HG02852 (cell line): Measurements from ENCODE around the gene TTC6.
"Not testable (repeated sequence)": the region's sequence is repeated elsewhere in the genome, so short reads cannot be mapped to it uniquely, and the experiment has no call there.

Source experiments
- ATAC-seq: cut with Tn5 transposase; IDR thresholded peaks from one replicate; pipeline ENCODE4 v1.9.1; 2021; ENCODE audit warnings: mild to moderate bottlenecking, moderate library complexity; ENCODE audit not compliant: unreplicated experiment

The TTC6 gene, protein sequence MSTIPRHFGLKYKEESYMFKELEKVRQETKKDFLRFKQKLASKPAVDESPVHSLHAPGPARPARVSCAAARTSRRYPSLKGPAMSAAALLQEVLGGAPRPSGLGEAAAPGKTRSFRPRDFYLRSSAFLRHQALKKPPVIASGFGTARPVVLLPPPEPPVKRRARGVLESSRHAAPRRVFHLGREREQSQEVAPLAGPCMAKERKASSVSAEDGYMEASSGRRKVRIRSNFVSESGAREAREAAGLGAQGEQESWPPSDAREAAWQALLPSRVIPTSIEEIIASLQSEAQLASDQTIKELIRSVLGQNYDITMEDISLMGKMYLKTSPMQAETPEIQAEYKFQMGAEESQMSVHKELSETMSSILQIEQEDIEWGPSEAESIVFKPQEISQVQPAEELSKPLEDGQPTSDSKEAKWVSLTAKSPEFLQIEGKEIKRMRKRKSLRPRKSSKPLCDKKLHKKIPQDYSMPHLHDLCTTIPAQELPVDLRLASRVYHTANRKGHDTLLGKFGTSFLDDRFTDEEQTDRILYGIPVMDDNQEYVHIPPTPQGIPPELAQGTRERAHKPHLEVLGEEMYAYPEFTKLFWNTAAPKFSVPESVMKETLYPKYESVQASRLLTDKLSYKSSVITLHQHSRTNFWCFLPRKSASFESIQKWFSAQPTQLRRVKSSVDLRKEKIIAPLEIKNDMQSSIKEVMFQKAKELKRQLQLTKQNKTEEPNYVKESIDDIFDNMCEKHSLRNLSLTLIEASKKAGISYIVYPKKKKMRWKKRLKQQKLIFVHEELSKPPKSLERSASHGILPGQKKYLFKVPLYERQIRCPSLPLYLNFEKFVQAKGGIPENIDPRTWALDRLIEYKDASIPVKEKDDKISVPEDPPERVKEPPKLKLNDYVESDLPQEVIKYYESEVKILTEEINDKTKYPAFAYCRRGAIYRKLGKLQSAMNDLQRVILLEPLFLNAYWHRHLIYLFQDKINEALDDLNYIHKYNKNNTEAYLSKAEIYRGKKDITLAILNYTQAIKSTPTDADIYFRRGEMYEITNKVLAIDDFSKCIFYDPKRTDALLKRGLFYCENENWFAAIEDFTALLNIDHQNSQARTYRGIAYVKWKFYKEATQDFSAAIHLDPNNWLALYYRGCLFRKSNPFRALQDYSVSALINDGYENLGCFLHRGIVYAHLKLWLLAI (N-terminal part only)

DNA sequence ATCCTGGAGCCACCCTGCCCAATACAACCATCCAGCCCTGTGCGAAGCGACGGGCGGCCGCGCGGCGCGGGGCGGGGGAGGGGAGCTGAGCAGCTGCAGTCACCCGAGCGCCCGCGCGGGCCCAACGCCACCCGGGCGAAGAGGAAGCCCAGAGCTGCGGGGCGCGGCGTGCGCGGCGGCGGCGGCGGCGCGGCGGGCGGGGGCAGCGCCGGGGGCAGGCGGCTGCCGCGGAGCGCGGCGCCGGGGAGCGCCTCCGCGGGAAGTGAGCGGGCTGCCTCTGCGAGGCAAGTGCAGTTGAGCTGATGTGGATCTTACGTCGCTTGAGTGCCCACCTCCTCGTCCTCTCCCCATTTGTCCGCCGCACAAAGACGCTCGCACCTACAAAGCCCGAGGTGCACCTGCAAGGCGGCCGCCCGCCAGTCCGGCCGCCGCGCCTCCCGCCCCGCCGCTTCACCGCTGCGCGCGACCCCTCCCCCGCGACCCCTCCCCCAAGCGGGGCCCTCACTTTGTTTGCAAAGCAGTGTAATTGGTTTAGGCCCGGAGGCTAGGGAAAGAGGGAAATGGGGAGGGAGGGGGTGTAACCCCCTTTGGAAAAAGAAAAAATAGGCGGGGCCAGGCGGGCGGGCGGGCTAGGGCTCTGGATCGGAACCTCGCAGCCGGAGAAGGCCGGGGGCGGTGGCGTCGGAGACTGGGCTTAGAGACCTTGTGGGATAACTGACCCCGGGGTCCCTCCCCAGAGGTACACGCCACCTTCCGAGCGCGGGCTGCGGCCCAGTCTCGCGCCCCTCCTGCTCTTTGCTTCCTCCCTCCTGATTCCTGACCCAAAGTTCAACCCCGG, at the start of gene TTC6, which contains the start of gene FOXA1:
TTC6 (plus strand) TSS at position 659 of the 838 bp plus-strand sequence. CDS start 26,436 bp downstream, outside the sequence.
FOXA1 (minus strand) TSS at position 279 of the 838 bp plus-strand sequence; CDS start at position 2, 277 bp downstream.
- ATAC-seq = no peak

DNA sequence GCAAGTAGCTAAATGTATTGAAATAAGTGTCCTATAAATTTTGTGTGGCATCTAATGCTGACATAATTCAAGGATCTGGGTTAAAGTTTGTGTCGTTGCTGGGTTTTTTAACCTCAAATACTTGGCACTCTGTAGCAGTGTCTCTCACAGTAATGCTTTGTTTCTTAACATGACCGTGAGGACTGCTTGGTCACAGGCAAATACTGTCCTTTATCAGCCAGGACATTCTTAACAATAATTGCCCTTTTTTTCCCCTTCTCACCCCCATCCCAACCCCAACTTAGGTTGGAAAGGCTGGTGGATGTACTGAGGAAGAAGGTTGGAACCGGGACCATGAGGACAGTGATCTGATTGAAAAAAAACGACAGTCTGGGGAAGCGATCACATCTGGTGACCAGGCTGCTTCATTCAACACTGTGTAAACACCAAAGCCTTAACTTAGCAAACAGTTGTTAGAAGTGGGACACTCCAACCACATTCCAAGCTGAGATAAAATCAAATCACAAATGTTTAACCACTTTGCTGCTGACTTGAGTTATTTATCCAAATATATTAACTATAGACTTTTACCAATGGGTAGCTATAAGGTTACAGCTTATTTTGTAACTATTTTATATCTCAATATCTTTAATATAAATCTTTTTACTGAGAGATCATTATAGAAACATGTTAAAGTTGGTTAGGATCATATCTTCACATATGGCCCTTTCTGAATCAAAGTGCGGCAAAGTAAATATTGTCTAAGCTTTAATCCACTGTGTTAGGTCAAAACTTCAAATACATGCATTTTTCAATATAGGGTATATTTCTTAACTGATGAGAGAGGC, 48.6 kb upstream of the TTC6 start:
- no peak for ATAC-seq

DNA sequence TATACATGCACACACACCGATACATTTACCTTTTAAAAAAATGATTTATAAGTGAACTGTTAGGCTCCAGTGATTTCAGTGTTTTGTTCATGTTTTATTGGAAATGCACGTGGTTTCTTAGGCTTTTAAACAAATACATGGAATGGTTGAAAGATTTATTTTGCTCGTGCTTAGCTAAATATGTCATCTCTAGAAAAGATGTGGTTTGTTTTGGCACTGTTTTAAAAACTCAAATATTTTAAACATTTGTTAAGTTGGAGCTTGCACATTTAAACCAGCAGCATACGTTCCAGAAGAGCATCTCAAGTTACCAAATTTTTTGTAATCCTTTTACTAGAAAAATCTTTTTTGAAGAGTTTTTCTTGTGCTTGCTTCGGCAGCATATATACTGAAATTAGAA, 44.9 kb upstream of the TTC6 start:
- ATAC-seq = no peak

DNA sequence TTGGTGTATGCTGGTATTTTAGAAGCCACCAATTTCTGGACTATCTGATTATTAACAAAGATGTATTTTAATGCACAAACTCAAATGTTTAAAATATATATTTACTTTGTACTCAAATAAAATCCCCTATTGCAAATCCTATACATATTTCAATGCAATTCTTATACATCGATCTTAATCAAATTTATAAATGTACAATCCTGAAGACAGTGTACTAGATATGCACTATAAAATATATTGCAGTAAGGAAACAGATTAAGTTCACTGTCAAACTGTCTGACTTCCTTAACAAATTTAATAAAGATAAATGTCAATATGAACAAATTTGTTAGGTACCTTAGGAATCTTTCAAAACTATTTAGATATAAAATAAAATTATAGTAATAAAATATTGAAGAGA, 44.3 kb upstream of the TTC6 start:
- ATAC-seq = no peak

DNA sequence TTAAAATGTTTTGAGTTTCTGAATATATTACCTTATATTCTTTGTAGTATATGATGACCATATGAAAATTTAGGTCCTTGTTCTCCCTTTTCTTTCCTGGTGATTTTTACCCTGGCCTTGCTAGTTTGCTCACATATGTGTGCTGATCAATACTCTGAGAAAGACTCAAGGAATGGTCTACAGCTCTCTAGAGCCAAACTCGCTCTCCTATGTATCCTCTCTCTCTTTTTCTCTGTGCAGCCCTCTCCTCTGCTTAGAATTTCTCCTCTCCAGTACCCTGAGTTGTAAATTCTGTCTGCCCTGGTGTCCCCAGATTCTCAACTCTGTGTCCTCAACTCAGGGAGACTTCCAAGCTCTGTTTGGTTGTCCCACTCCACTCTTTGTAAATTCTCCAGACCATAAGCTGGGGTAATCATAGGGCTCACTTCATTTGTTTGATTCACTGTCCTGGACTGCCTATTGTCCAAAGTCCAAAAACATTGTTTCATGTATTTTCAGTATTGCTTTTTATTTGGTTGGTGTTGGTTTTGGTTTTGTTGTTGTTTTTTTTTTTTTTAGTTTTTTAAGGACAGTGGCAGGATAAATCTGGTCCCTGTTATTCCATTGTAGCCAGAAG, 41.4 kb upstream of the TTC6 start:
- no peak for ATAC-seq

DNA sequence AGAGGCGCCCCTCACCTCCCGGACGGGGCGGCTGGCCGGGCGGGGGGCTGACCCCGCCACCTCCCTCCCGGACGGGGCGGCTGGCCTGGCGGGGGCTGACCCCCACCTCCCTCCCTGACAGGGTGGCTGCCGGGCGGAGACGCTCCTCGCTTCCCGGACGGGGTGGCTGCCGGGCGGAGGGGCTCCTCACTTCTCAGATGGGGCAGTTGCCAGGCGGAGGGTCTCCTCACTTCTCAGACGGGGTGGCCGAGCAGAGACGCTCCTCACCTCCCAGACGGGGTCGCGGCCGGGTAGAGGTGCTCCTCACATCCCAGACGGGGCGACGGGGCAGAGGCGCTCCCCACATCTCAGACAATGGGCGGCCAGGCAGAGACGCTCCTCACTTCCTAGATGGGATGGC, 39.8 kb upstream of the TTC6 start:
- not testable (repeated sequence) for ATAC-seq

DNA sequence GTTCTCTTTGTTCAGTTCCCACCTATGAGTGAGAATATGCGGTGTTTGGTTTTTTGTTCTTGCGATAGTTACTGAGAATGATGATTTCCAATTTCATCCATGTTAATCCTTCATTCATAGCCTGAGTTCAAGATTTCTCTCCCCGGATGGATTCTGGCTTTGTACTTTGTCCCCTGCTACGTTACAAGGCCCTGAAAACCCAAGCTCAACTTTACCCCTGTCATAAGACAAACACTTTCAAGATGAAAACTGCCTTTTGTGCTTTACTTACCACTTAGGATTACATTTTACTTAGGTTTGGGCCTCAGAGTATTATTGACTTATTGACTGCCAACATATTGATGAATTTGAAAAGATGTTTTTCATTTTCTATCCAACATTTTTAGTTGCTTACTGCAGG, 36.7 kb upstream of the TTC6 start:
- ATAC-seq = no peak

DNA sequence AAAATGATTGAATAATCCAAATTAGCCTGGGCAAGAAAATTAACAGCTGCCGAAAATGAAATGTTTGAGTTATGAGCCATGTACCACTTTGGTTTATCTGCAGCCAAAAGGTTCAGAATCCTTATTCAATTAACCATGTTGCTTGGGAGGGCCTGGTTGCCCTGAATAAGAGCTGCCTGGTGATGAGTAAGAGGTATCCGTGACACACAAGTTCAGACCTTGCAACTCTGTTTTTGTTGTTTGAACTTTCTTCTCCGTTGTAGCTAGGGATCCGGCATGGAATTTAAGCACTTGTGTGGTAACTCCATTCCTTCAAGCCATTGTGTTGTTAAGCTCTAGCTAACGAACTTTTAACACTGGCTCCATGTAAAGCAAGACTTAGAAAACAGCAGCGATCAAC, 36.0 kb upstream of the TTC6 start:
- no peak for ATAC-seq

DNA sequence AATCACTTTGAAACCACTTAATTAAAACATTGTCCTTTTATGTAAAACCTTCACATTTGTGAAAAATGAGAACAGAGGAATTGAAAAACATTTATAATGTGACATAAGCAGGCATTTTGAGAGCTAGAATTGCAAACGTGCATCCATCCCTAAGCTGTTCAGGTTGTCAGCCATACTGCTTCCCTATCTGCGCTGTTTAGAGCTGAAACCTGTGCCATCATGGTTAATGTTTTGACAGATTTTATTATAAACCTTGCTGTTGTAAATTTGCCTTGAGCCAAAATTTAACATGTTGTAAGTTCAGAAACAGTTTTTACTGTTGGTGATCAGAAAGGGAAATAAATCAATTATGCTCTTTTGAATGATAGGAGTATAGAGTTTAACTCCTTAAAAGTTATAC, 32.2 kb upstream of the TTC6 start:
- ATAC-seq = no peak

DNA sequence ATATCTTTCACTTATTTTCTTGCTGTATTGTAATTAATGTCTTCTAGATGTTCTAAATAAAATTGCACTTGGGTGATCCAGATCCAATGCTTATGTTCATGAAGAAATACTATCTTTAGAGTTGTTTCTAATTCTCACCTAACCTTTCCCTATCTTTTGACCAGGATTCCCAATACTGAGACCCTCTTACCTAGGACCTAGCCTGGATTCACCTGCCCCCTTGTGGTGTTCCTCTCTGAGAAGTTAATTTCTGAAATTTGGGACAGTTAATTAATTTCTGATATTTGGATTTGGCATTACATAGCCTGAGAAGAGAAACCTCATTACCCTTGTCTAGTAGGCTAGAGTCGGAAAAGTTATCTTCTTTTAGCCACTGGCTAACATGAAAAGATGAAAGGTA, 29.9 kb upstream of the TTC6 start:
- ATAC-seq = no peak

DNA sequence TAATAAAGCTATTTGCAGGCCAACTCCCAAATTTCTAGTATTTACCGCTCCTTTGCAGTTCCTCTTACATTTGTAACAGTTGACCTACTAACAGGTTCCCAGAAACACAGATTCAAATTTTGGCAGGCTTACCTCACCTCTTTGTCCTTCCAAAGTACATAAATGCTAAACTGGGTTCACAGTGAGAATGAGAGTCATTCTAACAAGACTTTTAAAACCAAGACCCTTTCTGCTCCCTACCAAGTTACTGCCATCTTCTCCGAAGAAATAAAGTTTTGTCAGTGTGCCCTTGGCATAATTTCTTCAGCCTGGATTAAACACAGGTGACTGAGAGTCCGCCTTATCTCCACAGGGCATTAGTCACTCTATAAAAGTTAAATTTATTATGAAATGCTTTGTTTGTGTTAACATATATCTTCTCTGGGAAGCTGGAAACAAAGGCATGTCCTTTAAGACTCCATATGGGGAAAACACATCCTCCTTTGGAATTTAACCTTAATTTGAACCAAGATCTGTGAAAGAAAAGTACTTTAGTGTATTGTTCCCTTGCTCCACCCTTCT, 28.5 kb upstream of the TTC6 start:
- ATAC-seq = no peak

DNA sequence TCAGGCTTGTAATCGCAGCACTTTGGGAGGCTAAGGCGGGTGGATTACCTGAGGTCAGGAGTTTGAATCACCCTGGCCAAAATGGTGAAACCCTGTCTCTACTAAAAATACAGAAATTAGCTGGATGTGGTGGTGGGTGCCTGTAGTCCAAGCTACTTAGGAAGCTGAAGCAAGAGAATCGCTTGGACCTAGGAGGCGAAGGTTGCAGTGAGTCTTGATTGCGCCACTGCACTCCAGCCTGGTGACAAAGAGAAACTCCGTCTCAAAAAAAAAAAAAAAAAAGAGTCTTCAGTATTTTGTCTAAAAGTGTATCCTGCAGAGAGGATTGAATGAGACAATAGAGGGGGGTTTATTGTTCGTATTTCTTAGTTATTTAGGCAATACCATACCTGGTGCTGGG, 25.7 kb upstream of the TTC6 start:
- no peak for ATAC-seq

DNA sequence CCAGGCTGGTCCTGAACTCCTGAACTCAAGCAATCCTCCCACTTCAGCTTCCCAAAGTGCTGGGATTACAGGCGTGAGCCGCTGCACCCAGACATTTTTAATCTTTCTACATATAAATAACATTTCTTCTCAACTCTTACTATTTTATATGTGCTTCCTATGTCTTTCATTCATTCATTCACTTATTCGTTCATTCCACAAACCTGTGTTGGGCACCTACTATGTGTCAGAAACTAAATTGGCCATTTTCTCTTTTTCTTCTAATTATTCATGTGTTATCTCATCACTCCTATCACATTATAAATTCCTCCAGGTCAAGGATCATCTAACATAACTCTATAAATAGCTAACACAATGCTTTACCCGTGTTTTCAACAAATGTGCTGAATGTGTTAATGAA, 24.0 kb upstream of the TTC6 start:
- ATAC-seq = no peak

DNA sequence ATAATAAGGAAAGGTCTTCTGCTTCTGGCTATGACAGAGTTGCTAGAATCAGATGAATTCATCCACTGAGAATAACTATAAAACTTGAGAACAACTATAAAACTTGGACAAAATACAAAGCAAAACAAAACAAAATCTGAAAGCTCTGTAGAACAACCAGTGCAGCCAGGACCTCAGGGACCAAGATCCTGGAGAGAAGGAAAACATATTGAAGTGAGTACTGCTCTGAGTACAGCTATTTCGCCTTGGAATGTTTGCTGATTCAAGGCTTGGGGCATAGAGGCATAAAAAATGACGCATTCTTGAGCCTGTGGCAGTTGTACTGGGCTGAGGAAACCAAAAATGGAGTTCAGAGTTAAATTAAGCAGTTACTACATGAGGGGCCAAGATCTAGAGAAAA, 22.1 kb upstream of the TTC6 start:
- ATAC-seq = no peak

DNA sequence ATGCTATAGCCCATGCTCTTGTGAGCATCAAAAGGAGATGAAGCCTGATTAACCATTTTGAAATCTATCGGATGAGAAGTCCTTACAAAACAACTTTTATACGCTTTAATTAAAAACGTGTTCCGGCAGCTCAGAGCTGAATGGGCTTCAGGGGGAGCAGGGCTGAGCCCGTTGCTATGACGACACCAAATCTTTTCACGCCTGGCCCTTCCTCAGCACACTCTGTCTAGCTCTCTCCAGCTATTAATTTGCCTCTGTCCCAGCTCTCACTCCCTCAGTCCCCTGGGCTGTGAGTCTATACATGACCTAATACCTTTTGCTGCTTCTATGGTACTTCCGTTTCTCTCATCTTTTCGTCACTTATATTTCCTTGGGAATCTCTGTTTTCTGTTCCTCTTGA, 16.2 kb upstream of the TTC6 start:
- no peak for ATAC-seq

DNA sequence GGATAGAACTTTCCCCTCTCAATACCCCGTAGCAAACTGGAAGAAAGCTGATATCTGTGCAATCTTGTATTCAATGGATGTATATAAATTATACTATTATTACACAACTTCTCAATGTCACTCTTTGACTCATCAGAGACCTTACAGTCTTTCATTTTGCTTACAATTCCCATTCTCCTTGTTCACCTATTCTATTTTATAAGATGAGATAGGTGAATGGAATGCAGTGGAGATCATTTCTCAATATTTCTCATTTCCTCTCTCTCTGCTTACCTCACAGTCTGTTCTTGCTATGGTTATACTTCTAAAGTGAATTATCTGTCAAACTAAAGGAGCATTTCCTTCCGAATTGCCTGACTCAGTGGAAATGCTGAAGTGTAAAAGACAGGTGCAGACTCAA, 15.3 kb upstream of the TTC6 start:
- ATAC-seq = no peak

DNA sequence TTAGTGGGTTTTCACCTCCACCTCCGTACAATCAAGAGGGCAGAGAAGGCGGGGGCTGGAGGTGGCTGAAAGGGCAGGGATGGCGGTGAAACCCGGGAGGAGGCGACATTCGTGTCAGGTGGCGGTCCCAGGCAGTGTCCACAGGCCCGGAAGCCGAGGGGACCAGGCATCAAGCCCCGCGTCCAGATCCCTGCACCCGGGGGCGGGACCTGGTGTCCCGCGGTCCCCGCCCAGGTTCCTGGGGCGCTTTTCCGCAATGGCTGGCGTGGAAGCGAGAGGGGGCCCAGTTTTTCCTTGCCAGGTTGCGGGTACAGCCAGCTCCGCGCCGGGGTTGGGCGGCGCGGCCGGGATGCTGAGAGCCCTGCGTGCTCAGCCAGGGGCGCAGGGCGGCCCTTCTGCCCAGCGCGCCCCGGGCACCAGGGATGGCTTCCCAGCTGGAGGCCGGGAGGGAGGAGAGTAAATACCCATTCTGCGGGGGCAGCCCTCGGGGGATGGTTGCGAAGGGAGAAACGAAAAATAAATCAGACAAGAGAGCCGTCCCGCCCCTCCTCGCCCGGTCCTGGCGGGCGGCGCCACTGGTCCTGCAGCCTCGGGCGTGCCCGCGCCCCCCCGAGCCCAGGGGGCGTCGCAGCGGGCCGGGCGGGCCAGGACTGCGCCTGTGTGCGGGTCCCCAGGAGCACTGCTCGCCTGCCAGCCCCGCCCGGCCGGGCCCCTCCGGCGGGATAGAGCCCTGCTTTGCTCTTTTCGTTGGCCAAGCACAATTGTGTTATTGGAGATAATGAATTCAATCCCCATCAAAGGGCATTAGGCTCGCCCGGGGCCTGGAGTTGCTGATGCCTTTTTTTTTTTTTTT, 11.8 kb upstream of the TTC6 start:
- ATAC-seq = no peak
